Measurements from ENCODE around the gene PTGES3.

DNA sequence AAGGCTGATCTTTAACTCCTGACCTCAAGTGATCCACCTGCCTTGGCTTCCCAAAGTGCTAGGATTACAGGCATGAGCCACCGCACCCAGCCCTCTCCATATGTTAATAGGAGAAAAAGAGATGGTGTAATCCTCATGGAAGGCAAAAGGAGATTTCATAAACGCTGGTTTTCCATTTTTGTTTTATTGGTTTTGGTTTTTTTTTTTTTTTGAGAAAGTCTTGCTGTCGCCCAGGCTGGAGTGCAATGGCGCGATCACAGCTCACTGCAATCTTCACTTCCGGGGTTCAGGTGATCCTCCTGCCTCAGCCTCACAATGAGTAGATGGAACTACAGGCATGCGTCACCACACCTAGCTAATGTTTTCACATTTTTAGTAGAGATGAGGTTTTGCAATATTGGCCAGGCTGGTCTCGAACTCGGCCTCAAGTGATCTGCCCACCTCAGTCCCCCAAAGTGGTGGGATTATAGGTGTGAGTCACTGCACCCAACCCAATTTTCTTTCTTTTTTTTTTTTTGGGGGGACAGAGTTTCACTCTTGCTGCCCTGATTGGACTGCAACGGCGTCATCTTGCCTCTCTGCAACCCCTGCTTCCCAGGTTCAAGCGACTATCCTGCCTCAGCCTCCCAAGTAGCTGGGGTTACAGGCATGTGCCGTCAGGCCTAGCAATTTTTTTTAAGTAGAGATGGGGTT lies 8.1 kb downstream of the PTGES3 start:
- TF ChIP-seq, protein P1, sequence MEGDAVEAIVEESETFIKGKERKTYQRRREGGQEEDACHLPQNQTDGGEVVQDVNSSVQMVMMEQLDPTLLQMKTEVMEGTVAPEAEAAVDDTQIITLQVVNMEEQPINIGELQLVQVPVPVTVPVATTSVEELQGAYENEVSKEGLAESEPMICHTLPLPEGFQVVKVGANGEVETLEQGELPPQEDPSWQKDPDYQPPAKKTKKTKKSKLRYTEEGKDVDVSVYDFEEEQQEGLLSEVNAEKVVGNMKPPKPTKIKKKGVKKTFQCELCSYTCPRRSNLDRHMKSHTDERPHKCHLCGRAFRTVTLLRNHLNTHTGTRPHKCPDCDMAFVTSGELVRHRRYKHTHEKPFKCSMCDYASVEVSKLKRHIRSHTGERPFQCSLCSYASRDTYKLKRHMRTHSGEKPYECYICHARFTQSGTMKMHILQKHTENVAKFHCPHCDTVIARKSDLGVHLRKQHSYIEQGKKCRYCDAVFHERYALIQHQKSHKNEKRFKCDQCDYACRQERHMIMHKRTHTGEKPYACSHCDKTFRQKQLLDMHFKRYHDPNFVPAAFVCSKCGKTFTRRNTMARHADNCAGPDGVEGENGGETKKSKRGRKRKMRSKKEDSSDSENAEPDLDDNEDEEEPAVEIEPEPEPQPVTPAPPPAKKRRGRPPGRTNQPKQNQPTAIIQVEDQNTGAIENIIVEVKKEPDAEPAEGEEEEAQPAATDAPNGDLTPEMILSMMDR (IDR thresholded peaks at IDR 0.05) = no peak
- TF ChIP-seq POLR2A (IDR thresholded peaks at IDR 0.05) = no peak
- TF ChIP-seq EP300 (IDR thresholded peaks at IDR 0.05) = no peak

Measured in stomach (tissue), 4 donors.